Esophagus muscularis mucosa (tissue), 3 donors: ENCODE results near the gene CLRN2.
"Not testable (repeated sequence)": the region's sequence is repeated elsewhere in the genome, so short reads cannot be mapped to it uniquely, and the experiment has no call there.

Source experiments
- CTCF ChIP-seq, 3 experiments: fragments of 200-600 bp in 2 of 3; fragments of 450-650 bp in 1 of 3; sonication (generic) in 2 of 3; IDR thresholded peaks; one replicate each; pipeline ENCODE4 v1.5.1; 2017 to 2019; ENCODE audit warnings: antibody characterized with exemption in 3 of 3, mild to moderate bottlenecking in 2 of 3, moderate library complexity in 1 of 3
- POLR2A ChIP-seq: fragments of 450-650 bp; IDR thresholded peaks from one replicate; pipeline ENCODE4 v1.6.1; 2017; ENCODE audit warnings: antibody characterized with exemption, moderate library complexity, mild to moderate bottlenecking, low read depth

GRCh38 chr4:17575177-17575576, 60.2 kb downstream of the CLRN2 start:
- TF ChIP-seq CTCF (IDR thresholded peaks at IDR 0.05); POLR2A: not testable (repeated sequence)
